LoVo (cell line): ENCODE results near the gene TCFL5.

Experiments used
- DNase-seq: peaks from one replicate; pipeline ENCODE4 v3.0.0-alpha.2; 2016; ENCODE audit warnings: low spot score

Gene TCFL5

DNA sequence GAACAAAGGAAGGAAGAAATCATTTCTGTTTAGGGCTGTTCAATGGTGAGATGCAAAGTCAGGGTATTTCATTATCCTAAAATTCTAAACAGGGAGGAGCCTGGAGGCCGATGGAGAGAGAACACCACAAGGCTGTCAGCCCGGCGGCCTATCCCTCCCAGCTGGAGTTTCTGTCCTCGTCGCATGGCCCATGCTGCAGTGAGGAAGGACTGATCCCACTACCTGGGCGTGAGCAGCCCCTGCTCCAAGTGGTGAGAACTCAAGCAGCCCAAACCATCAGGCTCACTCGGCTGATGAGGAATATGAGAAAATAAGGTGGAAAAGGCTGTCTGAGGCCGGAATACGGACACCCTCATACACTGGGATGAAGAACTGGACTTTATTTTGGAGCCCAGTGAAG, 33.9 kb upstream of the TCFL5 start:
- no peak for DNase-seq

DNA sequence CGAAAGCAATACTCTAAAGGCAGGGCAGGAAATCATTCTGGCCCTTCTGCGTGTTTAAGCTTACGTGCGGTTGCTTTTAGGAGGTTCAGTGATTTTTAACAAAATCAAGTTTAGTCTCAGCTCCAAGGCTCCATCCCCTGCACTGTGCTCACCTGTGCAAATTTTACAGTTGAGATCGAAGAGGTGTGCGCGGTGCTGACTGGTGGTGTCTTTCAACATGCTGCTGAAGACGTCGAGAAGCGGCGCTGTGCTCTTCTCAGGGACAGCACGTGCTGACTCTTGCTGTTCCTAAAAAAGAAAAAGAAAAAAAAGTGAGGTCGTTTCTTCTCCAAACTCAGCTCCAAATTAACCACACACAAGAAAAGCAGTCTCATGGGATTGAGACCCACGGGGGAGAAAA, 32.6 kb upstream of the TCFL5 start:
- no peak for DNase-seq

- no peak for DNase-seq
Observed at GRCh38 chr20:62893700-62894099, 32.1 kb upstream of the TCFL5 start.

DNA sequence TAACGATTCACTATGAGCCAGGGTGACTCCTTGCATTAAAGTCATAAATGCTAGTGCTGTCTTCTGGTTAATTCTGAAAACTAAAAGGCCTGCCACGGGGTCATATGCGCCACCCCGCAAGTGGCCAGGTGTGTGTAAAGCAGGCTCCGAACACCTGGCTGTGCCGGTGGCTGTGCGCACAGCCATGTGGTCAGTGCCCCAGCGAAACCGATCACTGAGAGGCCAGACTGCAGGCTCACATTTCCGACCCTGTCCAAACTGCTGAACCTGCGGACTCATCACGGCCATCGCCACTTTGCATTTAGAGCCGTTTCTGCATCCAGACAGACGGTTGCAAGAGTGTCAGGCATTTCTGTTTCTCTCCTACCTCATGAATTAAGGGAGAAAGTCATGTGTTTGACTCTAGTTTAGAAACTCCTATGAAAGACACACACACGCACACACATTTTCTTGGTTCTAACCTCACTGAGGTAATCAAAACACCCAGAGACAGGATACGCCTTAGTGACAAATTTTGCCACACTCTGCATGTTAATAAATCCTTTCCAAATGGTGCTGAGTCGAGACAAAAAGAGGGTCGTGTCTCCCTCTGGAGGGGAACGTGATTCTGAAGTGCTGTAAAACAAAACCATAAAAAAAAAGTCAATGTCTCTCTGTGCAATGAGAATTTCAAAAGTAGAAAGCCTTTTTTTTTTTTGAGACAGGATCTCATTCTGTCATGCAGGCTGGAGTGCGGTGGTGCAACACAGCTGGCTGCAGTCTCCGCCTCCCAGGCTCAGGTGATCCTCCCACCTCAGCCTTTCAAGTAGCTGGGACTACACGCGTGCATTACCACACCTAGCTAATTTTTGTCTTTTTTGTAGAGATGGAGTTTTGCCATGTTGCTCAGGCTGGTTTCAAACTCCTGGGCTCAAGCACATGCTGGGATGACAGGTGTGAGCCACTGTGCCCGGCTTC, 31.0 kb upstream of the TCFL5 start:
- DNase-seq, result no peak

DNA sequence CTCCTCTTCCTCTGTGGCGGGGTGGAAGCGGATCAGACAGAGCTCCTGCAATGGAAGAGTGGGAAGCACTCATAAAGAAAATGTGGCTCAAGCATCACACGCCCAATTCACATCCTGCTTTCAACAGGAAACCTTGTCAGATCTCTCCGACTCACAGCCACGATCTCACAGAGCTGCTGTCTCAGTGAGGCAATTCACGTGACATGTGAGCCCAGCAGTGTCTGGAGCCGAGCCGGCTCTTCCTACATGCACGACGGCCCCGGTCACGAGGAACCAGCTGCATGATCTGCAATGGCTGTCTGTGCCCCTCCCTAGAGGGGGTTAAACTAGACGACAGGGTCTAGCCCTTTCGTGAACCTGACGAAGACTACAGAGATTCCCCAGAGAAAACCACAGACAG, 29.5 kb upstream of the TCFL5 start:
- no peak for DNase-seq

DNA sequence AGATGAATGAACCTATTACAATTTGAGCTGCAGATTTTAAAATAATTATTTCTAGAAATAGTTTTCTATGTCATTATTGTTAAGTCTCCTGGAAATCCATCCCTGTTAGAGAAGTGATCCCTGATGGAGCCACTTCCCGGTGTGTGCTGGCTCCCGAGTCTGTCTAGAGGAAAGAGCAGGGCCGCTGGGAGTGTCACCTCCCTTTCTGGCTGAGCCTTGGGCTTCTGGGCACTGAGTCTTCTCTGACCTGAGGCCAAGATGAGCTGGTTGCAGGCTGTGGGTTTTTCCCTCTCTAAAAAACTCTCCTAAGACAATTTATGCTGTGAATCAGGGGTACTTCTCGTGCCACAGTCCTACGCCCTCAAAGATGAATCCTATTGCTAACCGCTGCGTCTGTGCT, 28.8 kb upstream of the TCFL5 start:
- DNase-seq, result no peak

DNA sequence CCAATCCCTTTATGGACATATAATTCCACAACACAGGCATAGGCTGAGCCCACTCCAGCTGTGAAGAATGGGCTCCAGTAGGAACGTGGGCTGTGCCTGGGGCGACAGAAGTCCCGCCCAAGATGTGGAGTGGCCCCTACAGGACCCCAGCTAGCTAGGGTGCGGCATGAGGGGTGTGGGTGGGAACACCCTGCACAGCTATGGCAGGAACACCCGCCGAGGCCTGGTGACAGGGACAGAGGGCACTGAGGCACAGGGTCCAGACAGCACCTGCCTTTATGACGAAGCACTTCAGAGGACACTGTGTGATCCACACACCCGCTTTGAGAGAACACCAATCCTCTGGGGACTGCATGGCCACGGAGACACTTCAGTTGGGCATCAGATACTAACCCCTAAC, 28.2 kb upstream of the TCFL5 start:
- no peak for DNase-seq

DNA sequence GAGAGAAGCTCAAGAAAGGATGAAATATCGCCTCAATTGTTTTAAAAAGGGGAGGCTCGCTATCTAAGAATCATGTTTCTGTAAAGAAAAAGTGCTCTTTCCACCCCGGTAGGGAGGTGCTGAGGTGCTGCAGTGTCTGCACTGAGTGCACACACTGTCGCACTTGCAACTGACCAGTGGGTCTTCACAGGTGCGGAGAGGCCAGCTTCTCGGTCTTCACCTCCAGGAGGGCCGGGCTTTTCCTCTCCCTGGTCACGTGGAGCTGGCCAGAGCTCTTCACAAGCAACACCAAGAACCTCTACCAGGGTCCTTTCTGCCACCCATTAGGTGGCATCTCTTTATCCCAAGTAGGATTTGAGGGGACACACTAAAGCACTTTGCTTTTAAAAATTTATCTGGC, 27.8 kb upstream of the TCFL5 start:
- no peak for DNase-seq

DNA sequence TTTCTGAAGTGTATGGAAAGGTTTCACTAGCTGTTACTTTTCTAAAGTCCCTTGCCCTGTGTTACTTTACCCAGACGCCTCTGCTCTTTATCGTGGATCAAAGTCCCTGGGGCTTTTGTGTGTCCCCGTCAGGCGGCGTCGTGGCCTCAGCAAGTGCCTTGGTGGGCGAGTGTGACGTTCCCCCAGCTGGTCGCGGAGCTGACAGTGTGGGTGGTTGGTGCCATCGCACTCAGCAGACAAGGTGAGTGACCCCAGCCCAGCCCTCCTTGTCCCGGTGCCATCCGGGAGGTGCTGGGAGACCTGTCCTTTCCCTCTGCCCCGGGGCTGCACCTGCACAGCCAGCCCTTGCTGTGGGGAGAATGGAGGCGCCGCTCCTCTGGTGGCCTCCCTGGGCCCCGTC, 27.3 kb upstream of the TCFL5 start:
- DNase-seq, result no peak

DNA sequence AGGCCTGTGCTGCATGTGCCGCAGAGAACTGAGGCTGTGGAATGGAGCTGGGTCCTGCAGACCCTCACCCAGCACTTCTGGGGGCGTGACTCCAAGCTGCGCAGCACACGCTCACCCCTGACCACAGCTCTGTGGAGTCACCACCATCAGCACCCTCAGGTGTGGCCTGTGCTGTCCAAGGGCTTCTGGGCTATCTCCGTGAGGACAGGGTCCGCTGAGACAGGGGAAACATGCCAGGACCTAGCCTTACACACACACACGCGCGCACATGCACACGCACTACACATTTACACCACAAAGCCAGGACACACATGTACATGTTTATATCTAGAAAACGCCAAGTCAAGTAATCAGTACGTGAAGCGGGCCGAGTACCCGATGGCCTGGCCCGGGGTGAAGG, 26.8 kb upstream of the TCFL5 start:
- no peak for DNase-seq

- DNase-seq, result no peak
Observed at GRCh38 chr20:62887860-62888239, 26.2 kb upstream of the TCFL5 start.

GRCh38 chr20:62887152-62887859, 25.7 kb upstream of the TCFL5 start:
- no peak for DNase-seq

GRCh38 chr20:62886709-62887058, 25.1 kb upstream of the TCFL5 start:
- no peak for DNase-seq

GRCh38 chr20:62885896-62886708, 24.5 kb upstream of the TCFL5 start:
- no peak for DNase-seq

GRCh38 chr20:62885046-62885895, 23.6 kb upstream of the TCFL5 start:
- no peak for DNase-seq

- DNase-seq, result no peak
Observed at GRCh38 chr20:62884556-62884955, 22.9 kb upstream of the TCFL5 start.

GRCh38 chr20:62882426-62882825, 20.8 kb upstream of the TCFL5 start:
- DNase-seq, result no peak

GRCh38 chr20:62881662-62882395, 20.2 kb upstream of the TCFL5 start:
- DNase-seq, result no peak

- DNase-seq, result no peak
Observed at GRCh38 chr20:62880935-62881661, 19.5 kb upstream of the TCFL5 start.
